GM19467 (cell line): ENCODE measurements around the gene FSTL4.
"Not testable (repeated sequence)": the region's sequence is repeated elsewhere in the genome, so short reads cannot be mapped to it uniquely, and the experiment has no call there.

Experiments used
- ATAC-seq: cut with Tn5 transposase; IDR thresholded peaks from one replicate; pipeline ENCODE4 v1.9.1; 2021; ENCODE audit warnings: mild to moderate bottlenecking, moderate library complexity; ENCODE audit not compliant: unreplicated experiment

The FSTL4 gene

DNA sequence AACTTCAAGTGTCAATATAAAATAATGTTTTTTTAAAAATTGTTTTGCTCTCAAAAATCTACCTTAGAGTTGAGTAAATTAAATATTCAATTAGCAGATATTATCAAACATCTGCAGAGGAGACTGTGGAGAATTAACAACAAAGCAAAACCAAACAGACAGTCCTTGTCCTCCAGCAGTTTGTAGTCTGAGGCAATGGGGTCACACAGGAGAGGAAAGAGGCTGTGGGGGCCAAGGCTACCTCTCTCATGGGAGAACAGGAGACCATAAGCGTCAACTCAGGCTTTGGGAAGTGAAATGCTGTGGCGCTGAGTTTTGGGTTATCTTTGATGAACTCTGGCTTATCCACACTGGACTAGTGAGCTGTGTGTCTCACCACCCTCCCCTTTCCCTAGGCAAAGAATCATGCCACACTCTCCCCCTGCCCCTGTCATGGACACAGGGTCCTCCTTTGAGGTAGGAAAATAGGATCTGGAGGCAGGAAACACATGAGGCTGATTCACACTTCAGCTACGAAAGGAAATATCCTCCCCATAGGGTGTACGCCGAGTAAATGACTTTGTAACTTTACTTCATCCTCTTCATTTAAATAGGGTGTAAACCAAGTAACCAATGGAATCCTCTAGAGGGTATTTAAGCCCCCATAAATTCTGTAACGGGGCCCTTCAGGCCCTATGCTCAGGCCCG lies 152.7 kb downstream of the FSTL4 start:
- ATAC-seq: no peak

- ATAC-seq: no peak
These were observed 153.9 kb downstream of the FSTL4 start for GRCh38 chr5:133458435-133458834.

DNA sequence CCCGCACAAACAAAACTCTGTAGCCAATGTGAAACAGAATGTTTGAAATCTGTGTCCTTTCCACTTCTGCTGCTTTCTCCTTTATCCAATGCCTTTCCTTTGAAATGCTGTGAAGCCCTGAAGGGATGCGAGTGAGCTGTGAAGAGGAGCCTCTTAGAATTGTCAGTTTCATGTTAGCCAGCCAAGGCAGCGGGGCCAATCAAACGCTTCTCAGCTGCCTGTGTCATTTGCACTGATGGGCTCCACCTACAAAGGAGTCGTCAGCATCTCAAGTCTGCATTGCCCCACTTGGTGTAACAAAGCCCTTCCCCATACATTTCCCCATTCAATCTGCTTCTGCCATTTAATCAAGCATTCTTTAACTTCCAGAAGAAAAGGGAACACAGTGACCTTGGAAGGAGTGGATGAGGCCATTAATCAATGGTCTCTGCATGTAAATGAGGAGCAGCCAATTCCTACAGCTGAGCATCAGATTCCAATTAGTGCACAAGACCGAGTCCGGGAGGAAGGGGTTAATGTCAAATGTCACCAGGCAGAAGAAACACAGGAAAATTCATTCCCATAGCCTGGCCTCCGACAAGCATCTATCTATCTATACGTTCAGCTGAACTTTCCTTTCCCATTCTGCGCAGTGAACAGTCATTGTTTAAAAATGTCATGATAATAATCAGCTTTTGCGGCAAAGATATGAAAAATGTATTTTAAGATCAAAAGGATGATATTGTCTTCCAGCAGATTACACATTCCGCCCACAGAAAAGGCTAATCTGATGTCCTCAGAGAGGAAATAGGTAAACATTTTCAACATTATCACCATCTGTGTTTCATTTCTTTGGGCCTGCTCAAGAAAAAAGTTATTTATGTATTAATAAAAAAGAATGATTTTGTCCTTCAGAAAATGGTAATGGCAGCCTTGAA lies 154.6 kb downstream of the FSTL4 start:
- no peak for ATAC-seq

DNA sequence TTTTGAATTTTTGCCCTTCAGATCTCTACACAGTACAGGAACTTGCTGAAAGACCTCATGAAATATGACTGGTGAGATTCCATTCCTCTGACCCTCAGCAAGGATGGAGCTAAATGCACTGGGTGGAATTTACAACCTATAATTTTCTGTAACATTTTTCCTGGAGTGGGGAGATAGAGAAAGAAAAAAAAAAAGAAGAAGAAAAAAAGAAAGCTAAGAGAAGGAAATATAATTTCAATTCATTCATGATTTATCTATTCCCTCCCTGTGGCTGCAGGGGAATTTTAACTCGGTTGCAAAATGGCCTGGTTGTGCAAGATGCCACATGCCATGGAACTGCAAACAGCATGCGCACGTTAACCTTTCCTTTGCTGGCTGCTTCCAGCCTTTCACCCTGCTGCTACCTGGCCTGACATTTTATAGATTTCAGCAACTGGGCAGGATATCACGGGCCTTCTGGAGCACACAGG lies 155.4 kb downstream of the FSTL4 start:
- ATAC-seq: no peak

GRCh38 chr5:133455676-133456075 lies 156.7 kb downstream of the FSTL4 start:
- no peak for ATAC-seq

DNA sequence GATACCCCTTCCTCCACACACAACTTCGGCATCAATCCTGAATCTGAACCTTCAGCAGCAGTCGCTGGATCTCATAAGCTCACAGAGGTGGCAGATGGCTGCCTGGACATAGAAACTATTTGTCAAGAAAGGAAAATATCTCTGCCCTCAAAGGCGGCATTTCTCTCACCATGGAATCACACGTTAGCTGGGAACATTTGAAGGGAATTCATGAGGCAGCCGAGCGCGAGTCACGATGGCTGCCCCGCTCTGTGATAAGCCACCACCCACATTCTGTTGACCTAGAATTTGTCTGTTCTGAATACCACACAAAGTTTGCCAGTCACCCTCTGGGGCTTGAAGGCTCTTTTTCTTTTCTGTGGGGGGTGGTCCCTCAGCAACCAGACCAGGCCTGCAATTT lies 157.9 kb downstream of the FSTL4 start:
- no peak for ATAC-seq

- no peak for ATAC-seq
These were observed 158.5 kb downstream of the FSTL4 start for GRCh38 chr5:133453831-133454230.

GRCh38 chr5:133453084-133453780 lies 159.1 kb downstream of the FSTL4 start:
- no peak for ATAC-seq

GRCh38 chr5:133451926-133452325 lies 160.4 kb downstream of the FSTL4 start:
- no peak for ATAC-seq

- no peak for ATAC-seq
These were observed 162.1 kb downstream of the FSTL4 start for GRCh38 chr5:133450286-133450685.

DNA sequence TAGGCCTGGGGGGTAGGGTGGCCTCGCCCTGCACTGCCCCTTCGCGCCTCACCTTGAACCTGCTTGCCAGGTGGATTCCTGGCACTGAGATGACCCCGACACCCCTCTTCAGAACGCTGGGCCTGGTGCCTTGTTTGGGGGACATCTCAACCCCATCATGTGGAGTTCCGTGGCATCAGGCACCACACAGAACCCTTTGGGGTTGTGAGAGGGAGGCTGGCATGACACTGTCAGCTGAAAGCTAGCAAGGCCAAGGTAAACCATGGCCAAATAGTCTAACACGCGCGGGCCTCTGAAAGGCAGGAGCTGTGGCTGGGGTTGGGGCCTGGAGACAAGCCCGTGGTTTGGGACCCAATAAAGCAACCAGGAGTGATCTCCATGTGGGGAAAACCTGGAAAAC lies 163.2 kb downstream of the FSTL4 start:
- ATAC-seq: no peak

- ATAC-seq: no peak
These were observed 165.9 kb downstream of the FSTL4 start for GRCh38 chr5:133446440-133446839.

DNA sequence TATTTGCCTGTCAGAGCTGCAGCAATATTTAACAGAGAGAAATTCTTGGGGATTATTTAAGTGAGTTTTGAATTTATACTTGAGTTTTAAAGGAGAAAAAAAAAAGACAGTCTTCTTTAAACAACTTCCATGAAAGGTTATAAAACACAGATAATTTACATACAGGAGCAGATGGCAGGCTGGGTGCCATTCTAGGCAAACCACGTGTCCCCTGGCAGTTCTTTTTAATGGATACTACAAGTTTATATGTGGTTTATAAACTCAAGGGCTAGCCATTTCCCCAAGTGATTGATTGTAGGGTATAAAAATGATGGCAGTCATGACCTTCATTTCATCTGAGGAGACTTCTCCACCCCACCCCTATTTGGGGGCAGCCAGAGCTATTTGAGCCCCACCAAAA lies 166.6 kb downstream of the FSTL4 start:
- no peak for ATAC-seq

- ATAC-seq: not testable (repeated sequence)
These were observed 167.1 kb downstream of the FSTL4 start for GRCh38 chr5:133445204-133445603.

DNA sequence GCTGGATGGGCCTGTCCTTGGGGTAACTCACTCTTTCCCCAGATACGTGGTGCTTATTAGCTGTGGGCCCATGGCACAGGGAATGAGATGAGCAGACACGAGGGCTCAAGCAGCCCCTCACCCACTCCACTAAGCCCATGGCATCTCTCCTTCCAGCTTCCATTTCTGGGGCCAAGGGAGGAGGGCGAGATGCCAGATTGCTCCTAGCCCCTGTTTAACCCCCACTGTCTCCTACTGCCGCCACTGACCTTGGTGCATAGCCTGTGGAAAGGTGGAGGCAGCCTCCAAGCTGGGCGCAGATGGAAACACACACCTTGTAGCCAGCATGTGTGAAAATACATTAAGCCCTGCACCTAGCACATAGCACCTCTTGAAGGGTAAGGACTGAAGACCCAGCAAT lies 167.6 kb downstream of the FSTL4 start:
- ATAC-seq: no peak

DNA sequence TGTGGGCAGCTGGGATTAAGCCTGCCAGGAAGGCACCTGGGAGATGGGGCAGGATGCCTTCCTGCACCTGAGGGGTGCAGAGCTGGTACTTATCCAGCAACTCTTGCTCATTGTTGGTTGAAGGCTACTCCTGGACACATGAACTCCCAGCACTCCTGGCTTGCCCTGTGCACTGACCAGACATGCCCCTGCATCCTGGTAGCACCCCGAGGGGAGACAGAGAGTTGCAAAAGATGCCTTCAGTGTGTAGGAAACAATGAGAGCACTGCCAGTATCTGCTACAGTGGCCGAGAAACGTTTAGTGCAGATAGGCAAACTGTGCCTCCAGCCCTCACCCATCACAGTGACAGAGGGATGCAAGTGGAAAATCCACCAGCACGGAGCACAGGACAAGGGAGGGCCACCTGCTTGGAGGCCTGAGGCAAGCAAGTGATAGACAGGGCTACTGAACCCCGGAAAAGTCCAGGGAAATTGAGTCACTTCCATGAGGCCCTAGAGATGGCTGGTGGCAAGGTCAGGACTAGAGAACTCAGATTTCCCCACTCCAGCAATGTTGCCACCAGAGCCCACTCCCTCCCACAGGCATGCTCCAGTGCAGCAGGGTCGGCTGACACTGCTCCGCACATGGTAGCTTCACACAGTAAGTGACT lies 171.1 kb downstream of the FSTL4 start:
- no peak for ATAC-seq

DNA sequence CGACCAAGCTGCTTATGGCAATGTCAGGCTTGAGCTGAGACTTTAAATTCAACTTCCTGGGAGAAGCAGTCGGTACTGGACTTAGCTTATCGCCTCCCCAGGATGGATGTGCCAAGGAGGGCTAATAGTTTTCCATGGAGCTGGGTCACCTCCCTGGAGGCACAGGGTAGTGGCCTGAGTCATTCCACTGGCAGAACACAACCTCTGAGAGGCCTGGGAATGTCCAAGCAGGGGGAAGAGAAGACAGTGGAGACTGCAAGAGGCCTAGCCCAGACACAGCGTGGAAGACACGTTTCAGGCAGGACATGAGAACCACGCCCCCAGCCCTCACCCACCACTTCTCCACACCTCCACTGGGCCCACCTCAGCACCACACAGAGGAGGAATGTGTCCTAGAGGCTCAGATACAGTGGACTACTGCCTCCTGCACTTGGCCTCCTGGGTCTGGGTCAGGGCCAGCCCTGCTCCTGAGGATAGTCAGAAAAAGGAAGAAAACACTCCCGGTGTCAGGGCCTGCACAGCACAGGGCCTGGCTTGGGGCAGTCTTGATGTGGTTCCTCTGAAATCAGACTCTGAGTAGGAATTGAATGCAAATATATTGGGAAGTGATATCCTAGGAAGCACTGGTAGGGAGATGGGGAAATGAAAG lies 171.8 kb downstream of the FSTL4 start:
- no peak for ATAC-seq

DNA sequence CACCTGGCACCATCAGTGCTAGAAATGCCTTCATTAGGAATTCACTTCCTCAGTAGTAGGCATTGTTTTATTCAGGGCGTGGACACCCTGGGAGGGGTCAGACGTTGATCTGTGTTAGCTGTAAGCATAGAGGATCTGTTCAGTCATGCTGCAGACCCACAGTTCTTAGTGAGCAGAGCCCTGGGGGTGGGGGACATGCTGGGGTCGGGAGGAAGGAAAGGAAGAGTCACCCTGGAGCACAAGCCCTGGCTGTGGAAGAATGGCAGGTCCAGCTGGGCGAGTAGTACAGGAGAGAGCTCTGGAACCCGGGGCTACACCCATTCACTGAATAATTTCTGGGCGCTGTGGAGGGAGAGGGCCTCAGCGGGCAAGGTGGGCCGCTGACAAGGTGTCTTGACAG lies 172.5 kb downstream of the FSTL4 start:
- no peak for ATAC-seq

DNA sequence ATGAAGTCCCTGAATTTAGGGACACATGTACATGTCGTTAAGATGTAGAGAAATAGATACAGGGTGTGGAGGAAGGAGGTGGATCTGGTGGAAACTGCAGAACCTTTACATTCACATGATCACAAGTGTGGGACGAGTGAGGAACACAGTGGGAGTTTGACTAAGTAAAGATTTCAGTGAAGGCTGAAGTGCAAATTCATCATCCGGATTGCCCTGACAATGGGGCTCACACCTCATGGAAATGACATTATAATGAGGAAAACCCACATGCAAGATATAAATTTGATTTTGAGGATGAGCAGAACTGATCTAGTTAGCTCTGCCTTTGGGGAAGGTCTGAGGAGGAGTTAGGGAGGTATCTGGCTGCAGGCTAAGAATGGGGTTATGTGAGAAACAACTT lies 173.9 kb downstream of the FSTL4 start:
- ATAC-seq: no peak

DNA sequence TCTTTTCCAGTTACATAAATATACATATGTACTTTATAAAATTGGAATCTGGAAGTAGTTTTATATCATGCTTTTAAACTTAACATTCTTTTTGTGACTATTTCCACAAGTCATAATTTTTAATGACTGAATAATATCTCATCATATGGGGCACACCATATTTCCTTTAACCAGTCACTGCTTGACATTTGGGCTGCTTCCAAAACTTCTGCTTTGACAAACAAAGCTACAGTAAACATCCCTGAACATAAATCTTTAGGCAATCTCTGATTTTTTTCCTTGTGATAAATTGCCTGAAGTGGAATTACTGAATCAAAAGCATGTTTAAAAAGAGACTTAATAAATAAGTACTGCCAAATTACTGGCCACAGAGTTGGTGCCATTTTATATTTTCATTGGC lies 178.0 kb downstream of the FSTL4 start:
- no peak for ATAC-seq

- ATAC-seq: no peak
These were observed 178.7 kb downstream of the FSTL4 start for GRCh38 chr5:133433641-133434040.
